HG03342 (cell line): ENCODE measurements around the gene TRAK2.
A peak's percentile ranks its signal among the peaks of the same experiment; 100 is the strongest.
"Not testable (repeated sequence)": the region's sequence is repeated elsewhere in the genome, so short reads cannot be mapped to it uniquely, and the experiment has no call there.

Experiments
- ATAC-seq: cut with Tn5 transposase; IDR thresholded peaks from one replicate; pipeline ENCODE4 v1.9.1; 2021; ENCODE audit warnings: mild to moderate bottlenecking, moderate library complexity; ENCODE audit not compliant: unreplicated experiment

The TRAK2 gene

GRCh38 chr2:201452058-201452921 lies 1.0 kb upstream of the TRAK2 start:
- ATAC-seq, result no peak

GRCh38 chr2:201450954-201451291 lies 335 bp downstream of the TRAK2 start:
- ATAC-seq, result peak; percentile 15

DNA sequence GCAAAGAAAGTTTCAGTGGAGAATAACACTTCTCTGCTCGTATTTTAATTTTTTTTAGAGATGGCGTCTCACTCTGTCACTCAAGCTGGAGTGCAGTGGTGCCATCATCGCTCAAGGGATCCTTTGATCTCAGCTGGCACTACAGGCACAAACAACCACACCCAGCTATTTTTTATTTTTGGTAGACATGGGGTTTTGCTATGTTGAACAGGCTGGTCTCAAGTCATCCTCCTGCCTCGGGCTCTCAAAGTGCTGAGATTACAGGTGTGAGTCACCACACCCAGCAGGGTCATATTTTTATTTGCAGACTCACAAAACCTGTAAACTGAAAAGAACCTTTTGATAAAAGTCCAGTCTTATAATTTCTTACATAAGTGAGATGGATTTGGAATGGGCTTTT lies 2.6 kb downstream of the TRAK2 start:
- ATAC-seq, result no peak

DNA sequence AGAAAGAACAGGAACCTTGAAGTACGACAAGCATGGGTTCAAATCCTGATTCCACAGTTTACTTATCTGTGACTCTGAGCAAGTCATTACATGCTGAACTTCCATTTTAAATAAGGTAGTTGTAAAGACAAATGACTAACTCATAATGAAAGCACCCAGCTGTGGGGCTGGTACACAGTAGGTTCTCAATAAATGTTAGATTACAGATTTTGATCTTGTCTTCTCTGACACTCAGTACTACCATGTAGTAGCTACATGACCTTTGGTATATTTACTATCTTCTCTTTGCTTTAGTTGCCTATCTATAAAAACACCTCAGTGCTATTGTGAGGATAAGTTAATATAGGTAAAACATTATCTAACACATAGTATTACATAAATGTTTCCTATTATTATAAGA lies 3.2 kb downstream of the TRAK2 start:
- no peak for ATAC-seq

DNA sequence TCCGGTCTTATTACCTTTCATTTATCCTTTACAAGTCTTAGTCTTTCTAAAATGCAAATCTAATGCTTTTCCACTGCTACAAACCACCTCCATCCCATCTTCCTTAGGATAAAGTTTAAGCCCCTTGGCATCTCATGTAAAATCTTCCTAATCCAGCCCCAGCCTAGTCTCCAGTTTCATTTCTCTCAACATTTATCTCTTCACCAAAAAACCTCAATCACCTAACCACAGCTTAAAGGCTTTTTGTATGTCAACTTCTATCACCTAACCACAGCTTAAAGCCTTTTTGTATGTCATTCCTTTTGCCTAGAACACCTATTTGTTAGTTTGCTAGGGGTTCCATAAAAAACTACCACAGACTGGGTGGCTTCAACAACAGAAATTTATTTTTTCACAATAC lies 4.2 kb downstream of the TRAK2 start:
- no peak for ATAC-seq

DNA sequence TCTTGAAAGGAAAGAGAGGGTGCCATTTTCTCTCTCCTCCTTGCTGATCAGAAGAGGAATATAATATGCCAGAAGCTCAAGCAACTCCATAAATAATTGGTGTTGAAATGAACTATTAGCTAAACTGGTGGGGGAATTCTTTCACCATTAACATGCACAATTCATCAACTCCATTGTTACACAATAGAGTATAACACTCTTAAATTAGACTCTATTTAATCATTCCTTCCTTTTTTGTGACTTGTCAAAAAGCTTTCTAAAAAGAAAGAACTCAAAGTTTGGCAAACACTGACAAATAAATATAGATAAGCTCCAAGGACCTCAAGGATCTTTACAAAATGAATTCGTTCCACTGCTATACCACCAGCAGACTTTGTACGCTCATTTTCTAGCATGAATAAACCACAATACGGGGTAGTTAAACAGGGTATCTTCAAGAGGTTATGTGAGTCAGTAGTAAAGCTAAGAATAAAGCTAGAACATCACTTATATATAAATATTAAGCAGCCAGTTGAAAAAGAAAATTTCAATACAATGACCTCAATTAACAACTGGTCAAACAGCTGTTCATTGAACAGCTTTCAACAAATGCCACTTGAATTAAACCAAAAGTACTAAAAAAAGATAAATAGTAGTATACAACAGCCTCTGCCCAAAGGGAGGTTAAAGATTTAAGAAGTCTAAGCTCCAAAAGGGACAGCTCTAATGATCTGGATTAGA lies 6.4 kb downstream of the TRAK2 start:
- no peak for ATAC-seq

DNA sequence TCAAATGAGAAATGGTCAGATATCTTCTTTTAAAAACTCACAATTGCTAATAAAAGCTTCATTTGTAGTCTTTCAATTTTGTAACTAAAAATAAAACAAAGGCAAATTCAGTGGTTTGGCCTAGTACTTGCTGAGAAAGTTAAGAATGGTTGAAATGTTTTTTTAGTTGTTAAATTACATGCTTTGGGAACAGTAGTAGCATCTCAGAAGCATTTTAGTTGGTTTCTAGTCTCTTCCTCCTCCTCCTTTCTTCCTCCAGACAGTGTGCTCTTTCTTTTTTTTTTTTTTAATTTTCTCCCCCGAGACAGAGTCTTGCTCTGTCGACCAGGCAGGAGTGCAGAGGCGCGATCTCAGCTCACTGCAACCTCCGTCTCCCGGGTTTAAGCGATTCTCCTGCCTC lies 9.8 kb downstream of the TRAK2 start:
- ATAC-seq, result no peak

DNA sequence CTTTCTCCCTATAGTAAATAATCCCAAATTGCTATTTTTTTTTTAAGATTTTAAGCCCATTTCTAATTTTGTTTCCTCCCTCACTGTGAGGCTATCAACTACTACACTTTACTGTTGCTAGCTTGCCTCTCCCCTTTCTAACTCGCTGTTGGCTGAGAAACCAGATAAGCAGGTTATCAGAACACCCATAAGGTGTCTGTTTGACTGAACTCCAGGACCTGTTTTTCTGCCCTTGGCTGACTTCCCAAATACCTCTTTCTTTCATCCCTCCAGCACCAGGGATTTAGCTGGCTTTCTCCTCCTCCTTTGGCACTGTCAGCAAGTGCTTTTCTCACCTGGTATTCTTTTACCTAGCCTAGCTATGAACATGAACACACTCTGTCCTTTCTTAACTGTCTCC lies 11.1 kb downstream of the TRAK2 start:
- ATAC-seq, result no peak

GRCh38 chr2:201439336-201439922 lies 11.8 kb downstream of the TRAK2 start:
- ATAC-seq, result not testable (repeated sequence)

DNA sequence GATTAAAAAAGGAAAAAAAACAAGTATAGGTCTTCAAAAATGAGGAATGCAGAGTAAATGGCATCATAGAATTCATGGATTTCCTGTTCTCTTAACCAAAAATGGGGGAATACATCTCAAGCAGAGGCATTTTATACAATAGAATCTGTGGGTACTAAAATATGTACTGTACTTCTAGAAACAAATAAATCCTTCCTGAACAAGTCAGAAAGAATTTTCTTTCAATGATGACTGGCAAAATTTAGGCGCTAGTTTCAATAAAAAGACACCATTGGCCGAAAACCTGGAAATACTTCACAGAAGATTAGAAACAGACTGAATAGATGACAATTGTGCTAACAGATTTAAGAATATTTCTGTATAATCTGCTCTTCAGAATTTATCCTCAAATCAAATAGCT lies 15.1 kb downstream of the TRAK2 start:
- no peak for ATAC-seq

- no peak for ATAC-seq
Measured at GRCh38 chr2:201433394-201433995, 17.8 kb downstream of the TRAK2 start.

DNA sequence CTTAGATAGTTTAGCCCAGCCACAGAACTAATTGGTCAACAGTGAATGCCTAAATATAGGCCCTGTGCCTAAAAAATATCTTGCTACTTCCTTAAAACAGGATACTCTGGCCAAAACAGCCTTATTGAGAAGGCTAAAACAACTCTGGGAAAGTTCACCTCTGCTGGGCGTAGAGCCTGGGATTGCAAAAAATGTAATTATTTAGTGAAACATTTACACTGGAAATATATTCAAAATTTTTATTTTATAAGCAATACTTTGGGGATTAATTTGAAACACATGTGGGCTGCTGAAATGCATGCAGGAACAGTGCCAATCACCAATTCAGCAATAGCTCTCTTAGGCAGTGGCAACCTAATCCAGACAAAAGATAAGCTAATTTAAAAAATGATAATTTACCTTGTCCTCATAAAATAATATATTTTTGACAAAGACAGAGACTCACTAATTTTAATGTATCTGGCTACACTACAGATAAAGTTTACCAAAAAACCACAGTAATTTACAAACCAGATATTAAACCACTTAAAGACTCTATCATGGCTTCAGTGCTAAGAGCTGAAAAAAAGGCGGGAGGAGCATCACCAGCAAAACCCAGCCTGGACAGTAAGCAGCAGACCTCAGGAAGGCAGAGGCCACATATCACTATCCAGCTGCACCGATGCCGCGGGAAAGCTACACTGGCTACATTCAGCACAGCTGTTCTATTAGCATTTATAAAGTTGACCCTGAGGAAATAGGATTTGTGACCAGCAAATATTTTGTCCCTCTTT lies 18.5 kb downstream of the TRAK2 start:
- ATAC-seq, result no peak

- ATAC-seq, result no peak
Measured at GRCh38 chr2:201432038-201432620, 19.1 kb downstream of the TRAK2 start.

DNA sequence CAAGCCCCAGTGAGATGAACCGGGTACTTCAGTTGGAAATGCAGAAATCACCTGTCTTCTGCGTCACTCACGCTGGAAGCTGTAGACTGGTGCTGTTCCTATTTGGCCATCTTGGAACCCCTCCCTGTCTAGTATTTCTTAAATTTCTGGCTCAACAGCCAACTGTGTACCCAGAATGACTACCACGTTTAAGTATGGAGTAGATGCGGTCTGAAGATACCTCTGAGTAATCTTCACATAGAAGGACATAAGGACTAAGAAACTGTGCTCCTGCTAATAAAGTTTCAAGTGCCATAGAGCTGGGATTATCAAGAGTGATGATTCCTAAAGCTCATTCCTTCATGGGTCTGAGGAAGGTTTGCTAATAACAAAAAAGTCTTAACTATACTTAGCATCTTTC lies 20.4 kb downstream of the TRAK2 start:
- no peak for ATAC-seq

GRCh38 chr2:201430322-201430721 lies 20.9 kb downstream of the TRAK2 start:
- ATAC-seq, result not testable (repeated sequence)

DNA sequence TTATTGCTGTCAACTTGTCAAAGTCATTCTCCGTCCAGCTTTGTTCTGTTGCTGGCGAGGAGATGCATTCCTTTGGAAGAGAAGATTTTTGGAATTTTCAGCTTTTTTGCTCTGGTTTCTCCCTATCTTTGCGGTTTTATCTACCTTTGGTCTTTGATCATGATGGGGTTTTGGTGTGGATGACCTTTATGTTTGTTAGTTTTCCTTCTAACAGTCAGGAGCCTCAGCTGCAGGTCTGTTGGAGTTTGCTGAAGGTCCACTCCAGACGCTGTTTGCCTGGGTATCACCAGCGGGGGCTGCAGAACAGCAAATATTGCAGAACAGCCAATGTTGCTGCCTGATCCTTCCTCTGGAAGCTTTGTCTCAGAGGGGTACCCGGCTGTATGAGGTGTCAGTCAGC lies 21.4 kb downstream of the TRAK2 start:
- not testable (repeated sequence) for ATAC-seq

DNA sequence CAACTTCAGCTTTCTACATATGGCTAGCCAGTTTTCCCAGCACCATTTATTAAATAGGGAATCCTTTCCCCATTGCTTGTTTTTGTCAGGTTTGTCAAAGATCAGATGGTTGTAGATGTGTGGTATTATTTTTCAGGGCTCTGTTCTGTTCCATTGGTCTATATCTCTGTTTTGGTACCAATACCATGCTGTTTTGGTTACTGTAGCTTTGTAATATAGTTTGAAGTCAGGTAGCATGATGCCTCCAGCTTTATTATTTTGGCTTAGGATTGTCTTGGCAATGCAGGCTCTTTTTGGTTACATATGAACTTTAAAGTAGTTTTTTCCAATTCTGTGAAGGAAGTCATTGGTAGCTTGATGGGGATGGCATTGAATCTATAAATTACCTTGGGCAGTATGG lies 22.9 kb downstream of the TRAK2 start:
- not testable (repeated sequence) for ATAC-seq

DNA sequence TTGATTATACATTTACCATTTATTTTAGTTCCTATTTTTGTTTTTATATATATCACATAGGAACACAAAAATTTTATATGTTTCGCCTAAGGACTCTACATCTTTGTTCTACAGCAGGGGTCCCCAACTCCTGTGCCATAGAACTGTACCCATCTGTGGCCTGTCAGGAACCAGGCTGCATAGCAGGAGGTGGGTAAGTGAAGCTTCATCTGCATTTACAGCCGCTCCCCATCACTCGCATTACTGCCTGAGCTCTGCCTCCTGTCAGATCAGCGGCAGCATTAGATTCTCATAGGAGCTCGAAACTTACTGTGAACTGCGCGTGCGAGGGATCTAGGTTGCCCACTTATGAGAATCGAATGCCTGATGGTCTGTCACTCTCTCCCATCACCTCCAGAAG lies 25.3 kb downstream of the TRAK2 start:
- ATAC-seq, result no peak

- ATAC-seq, result no peak
Measured at GRCh38 chr2:201420442-201421113, 30.7 kb downstream of the TRAK2 start.

DNA sequence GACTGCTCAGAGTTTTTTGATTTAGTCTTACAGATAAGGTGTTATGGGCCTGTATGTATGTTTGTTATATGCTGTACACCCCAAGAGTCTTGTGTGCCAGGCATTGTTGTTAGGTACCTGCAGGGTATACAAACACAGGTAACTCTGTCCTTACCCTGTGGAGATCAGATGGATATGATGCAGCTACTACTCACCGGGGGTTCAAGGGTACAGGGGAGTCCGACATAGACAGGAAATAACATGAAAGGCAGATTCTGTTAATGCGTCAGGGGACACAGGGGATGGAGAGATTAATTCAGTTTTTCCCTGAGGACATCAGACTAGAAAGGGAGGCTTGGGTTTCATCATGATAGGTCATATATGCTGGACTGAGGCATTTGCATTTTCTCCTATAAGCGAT lies 31.3 kb downstream of the TRAK2 start:
- no peak for ATAC-seq
